Embryonic facial prominence (tissue), 1 donor: Measurements from ENCODE around the gene CDH12.

ENCODE experiments used
- DNase-seq: peaks from one replicate; pipeline ENCODE4 v3.0.0-alpha.2; 2016; ENCODE audit errors: extremely low spot score

The CDH12 gene

GRCh38 chr5:21711866-21712758, 1141.0 kb downstream of the CDH12 start:
- no peak for DNase-seq

- no peak for DNase-seq
Measured at GRCh38 chr5:21709770-21710169, 1143.4 kb downstream of the CDH12 start.

- DNase-seq: no peak
Measured at GRCh38 chr5:21704974-21705668, 1148.0 kb downstream of the CDH12 start.

- DNase-seq: no peak
Measured at GRCh38 chr5:21701317-21701716, 1151.8 kb downstream of the CDH12 start.
